Gastroesophageal sphincter (tissue), 4 donors: ENCODE measurements around the gene DENND2C. TPM values are rescaled to one million over a fixed set of nuclear protein-coding genes. Genes with fewer than 3 reads are reported as not detected.

Experiments
- ATAC-seq: fragments of 150-250 bp; one replicate; pipeline ENCODE4 v1.9.1; 2016; ENCODE audit warnings: mild to moderate bottlenecking, moderate library complexity
- H3K27ac ChIP-seq, 4 donors: fragments of 200-600 bp; sonication (generic) in 3 of 4; 1 replicate in 3 of 4; 2 replicates in 1 of 4; pipeline ENCODE4 v1.5.1; 2016 to 2019
- H3K27me3 ChIP-seq: fragments of 200-600 bp; sonication (generic); one replicate; pipeline ENCODE4 v1.5.1; 2019
- H3K36me3 ChIP-seq, 2 donors: fragments of 200-600 bp; sonication (generic); one replicate each; pipeline ENCODE4 v1.5.1; 2019; ENCODE audit warnings: control low read depth in 1 of 2
- H3K4me1 ChIP-seq, 3 donors: fragments of 200-600 bp; sonication (generic); 1 replicate in 2 of 3; 2 replicates in 1 of 3; pipeline ENCODE4 v1.5.1; 2016 to 2019; ENCODE audit warnings: control low read depth in 2 of 3
- H3K4me3 ChIP-seq, 2 donors: fragments of 200-600 bp; sonication (generic); one replicate each; pipeline ENCODE4 v1.5.1; 2019; ENCODE audit warnings: mild to moderate bottlenecking in 1 of 2, moderate library complexity in 1 of 2
- H3K9me3 ChIP-seq, 3 donors: fragments of 200-600 bp; sonication (generic); one replicate each; pipeline ENCODE4 v1.5.1; 2017 to 2019; ENCODE audit warnings: control low read depth in 2 of 3
- EP300 ChIP-seq: sonication (generic); formaldehyde crosslinking; IDR thresholded peaks from one replicate; pipeline ENCODE4 v1.6.1; 2017; ENCODE audit warnings: antibody characterized with exemption, mild to moderate bottlenecking
- POLR2A ChIP-seq, 2 donors: fragments of 450-650 bp; IDR thresholded peaks; one replicate each; pipeline ENCODE4 v1.6.1; 2017; ENCODE audit warnings: antibody characterized with exemption in 2 of 2, mild to moderate bottlenecking in 2 of 2, moderate library complexity in 1 of 2
- POLR2AphosphoS5 ChIP-seq: sonication (generic); formaldehyde crosslinking; IDR thresholded peaks from one replicate; pipeline ENCODE4 v1.6.1; 2017; ENCODE audit warnings: antibody characterized with exemption
- WGBS, 2 donors: methylation state at CpG; one replicate each; pipeline ENCODE4 v1.1.5; 2018; ENCODE audit warnings: low coverage in 1 of 2; 5-methylcytosine and 5-hydroxymethylcytosine counted together
- small RNA-seq, 4 donors: library from RNA; depleted of rRNA; stranded (forward); fragments of <200 nt; gene quantifications; one replicate each; pipeline ENCODE3, GENCODE V24; 2016
- total RNA-seq, 4 donors: library from RNA; depleted of rRNA; stranded (reverse); fragments of >200 nt; gene quantifications; one replicate each; pipeline ENCODE4 v1.1.0, GENCODE V29; 2016
- TF ChIP-seq, protein P1 (sequence below), 4 experiments: fragments of 200-600 bp in 2 of 4; fragments of 450-650 bp in 2 of 4; sonication (generic) in 1 of 4; IDR thresholded peaks; one replicate each; pipeline ENCODE4 v1.5.1; 2017 to 2019; ENCODE audit warnings: antibody characterized with exemption in 4 of 4, mild to moderate bottlenecking in 2 of 4, moderate library complexity in 2 of 4

Gene DENND2C
- total RNA-seq, 4 donors from 2014 or later = 2.8 to 5.3 (median 2.9) TPM

DNA sequence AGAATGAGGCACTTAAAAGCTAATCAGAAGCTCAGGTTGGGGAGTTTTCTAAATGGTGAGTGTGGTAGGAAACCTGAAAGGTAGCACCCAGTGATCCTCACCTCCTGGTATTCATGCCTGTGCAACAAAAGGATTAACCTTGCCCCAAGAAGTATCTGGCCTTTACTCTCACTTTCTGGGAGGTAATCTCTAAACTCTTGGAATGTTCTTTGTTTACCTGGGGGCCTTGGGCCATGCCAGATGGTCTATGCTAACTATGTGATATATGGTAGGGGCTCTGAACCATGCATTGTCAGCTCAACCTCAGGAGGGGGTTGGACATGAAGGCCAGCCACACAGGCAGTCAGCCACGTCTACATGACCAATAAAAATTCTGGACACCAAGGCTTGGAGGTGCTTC is 134.4 kb downstream of the DENND2C start:
- Histone ChIP-seq H3K36me3 (no peaks in the 10 kb centered on the region), H3K4me1 (no peaks in the 10 kb centered on the region), H3K27ac (no peak overlapping the region), H3K27me3 (no peaks in the 10 kb centered on the region), H3K4me3 (no peak overlapping the region), H3K9me3 (no peaks in the 10 kb centered on the region)
- 29% methylated on average over 1 of the region's 1 CpG; no CpG with 5 or more reads in 1 of the 2 donors for WGBS, 2 donors
- TF ChIP-seq EP300 (no peak), POLR2A (IDR thresholded peaks at IDR 0.05) (no peak), POLR2AphosphoS5 (no peak)
- TF ChIP-seq, protein P1, sequence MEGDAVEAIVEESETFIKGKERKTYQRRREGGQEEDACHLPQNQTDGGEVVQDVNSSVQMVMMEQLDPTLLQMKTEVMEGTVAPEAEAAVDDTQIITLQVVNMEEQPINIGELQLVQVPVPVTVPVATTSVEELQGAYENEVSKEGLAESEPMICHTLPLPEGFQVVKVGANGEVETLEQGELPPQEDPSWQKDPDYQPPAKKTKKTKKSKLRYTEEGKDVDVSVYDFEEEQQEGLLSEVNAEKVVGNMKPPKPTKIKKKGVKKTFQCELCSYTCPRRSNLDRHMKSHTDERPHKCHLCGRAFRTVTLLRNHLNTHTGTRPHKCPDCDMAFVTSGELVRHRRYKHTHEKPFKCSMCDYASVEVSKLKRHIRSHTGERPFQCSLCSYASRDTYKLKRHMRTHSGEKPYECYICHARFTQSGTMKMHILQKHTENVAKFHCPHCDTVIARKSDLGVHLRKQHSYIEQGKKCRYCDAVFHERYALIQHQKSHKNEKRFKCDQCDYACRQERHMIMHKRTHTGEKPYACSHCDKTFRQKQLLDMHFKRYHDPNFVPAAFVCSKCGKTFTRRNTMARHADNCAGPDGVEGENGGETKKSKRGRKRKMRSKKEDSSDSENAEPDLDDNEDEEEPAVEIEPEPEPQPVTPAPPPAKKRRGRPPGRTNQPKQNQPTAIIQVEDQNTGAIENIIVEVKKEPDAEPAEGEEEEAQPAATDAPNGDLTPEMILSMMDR (IDR thresholded peaks at IDR 0.05) = no peak
- no peak for ATAC-seq

Small RNA genes within 50 kb of the gene (small RNA-seq; reads per million reads assigned to genes)
- gene RN7SL432P = 0 reads per million in 4 donors

Other genes starting within 250 kb of the DENND2C start
- gene TRIM33, start 158.8 kb downstream of the DENND2C start, total RNA-seq = 10 to 100 TPM; 26.7 to 49.0 (median 34.5) TPM
- gene BCAS2, start 88.4 kb downstream of the DENND2C start, total RNA-seq = 10 to 100 TPM; 32.5 to 41.8 (median 36.6) TPM
- gene AMPD1, start 25.5 kb upstream of the DENND2C start, total RNA-seq = not detected
- 10 to 100 TPM; 13.3 to 26.0 (median 20.5) TPM for gene NRAS, start 46.7 kb upstream of the DENND2C start, total RNA-seq
- gene CSDE1, start 87.9 kb upstream of the DENND2C start, total RNA-seq = 1,000 to 10,000 TPM in 3 of 4 donors, 100 to 1,000 TPM in 1; 800 to 1,932 (median 1,384) TPM
- 10 to 100 TPM; 29.7 to 57.4 (median 34.0) TPM for gene SIKE1, start 110.6 kb upstream of the DENND2C start, total RNA-seq
- not detected for gene SYCP1, start 184.8 kb upstream of the DENND2C start, total RNA-seq